SK-N-DZ (cell line): ENCODE measurements around the gene ANKEF1.

Experiments used
- DNase-seq: peaks from one replicate; pipeline ENCODE4 v3.0.0-alpha.2; 2015; ENCODE audit warnings: low spot score
- small RNA-seq, 2 experiments: library from RNA; depleted of rRNA; stranded (forward); fragments of <200 nt; gene quantifications; one replicate each; pipeline ENCODE3, GENCODE V24; 2014

The ANKEF1 gene

DNA sequence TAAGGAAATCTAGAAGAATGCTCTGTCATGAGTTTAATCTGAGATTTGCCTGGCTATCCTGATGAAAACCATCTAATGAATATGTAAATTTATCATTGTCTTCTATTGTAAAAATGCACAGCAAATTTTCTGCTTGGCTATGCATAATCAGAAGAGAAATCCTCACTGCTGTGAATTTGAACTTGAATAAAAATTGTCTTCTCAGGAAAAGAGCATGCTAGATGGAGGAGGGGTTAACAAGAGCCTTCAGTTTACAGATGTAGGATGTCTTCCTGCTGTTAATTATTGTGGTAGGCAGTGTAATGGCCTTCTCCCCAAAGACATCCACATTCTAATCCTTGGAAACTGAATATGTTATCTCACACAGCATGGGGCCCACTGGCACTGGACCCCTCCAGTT lies 45.8 kb downstream of the ANKEF1 start:
- DNase-seq: no peak

DNA sequence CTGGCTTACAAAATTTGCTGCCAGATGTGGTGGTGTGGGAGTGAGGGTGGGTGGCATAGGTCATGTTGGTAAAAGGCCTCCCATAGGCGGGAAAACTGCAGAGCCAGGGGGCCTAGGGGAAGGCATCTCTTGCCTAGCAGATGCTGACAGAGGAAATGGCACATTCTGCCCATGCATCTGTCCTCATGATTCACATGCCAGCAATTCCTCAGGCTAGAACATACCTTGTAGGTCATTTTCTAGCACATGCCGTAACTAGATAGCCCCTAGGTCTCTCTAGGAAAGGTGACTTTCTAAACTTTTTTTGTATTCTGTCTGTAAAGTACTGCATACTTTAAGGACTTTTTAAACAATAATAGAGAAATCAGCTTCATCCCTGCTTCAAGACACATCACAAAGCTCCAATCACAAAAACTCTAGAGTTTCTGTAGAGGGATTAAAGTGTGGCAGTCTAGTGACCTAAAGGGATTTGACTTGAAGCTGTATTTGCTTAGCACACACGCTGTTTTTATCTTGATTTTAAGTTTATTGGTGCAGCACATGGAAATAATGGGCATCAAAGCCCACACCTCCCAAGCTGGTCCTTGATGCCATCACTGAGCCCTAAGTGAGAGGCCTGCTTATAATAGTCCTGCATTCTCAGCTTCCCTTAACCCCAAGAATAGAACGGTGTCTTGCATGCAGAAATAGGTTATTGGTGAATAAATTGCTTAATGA lies 55.2 kb downstream of the ANKEF1 start:
- DNase-seq: no peak

DNA sequence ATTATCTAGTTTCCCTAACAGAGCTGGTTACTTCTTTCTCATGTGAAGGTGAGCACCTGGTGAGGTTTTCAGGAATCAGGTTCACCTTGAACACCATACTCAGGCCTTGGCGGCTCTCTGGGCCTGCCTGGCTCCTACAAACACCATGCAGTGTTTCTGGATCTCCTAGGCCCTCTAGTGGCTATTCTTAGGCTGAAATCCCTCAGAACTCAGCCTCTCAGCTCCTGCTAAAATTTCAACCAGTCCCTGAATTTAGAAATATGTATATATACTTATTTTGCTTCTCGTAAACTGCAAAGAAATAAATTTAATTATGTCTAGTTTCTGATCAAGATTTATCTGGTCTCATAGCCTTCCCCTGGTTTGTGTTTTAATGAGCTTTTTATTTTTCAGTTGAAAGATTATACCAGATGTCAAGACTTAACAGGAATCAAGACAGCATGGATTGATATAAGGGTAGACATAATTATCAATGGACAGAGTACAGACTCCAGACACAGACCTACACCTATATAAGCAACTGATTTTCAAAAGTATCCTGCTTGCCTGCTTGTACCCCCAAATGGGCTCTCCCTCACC lies 55.9 kb downstream of the ANKEF1 start:
- DNase-seq: peak; percentile 58

DNA sequence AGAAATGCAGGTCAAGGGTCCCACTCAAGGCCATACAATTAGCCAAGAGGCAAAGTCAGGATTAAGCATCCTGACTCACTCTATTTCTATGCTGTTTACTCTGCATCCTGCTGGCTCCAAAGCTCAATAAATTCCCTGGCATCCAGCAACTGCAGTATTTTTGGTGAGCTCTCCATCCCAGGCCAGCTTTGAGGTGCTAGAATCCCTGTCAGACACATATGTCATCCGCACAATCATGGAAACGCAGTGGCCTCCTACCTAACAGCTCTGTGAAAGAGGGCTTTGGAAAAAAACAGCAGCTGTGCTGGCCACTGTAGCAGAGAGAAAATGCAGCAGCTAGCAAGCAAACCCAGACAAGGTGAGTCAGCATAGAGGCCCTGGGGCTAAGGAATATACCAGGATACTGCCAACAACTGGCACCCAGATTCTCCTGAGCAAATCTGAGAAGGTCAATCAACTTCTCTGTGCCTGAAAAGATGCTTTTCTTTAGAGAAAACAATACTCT lies 58.4 kb downstream of the ANKEF1 start:
- no peak for DNase-seq

DNA sequence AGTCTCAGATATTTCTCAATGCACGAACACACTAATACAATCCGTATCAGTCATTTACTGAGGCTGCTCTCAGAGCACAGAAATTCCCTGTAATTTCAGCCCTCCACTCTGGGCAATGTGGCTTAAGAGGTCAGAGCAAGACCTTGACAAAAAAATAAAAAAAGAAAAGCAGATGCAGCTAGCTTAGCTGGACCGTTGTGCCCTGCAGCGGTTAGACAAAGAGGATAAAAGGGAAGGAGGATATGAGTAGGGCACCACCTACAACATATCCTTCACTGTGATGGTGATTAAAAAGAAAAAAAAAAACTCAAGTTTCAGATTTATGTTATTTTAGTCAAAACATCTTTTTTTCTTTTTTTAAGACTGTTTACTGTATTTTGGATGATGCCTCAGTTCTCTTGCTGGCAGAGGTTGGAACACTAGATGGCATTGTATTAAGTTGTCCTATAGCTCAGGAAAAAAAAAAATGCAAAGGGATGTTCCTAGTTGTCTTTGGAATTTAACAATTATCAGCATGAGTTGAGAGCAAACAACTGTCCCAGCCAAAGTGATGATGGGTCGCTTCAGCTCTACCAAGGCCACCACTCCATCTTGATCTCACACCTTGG lies 59.9 kb downstream of the ANKEF1 start:
- DNase-seq: no peak

DNA sequence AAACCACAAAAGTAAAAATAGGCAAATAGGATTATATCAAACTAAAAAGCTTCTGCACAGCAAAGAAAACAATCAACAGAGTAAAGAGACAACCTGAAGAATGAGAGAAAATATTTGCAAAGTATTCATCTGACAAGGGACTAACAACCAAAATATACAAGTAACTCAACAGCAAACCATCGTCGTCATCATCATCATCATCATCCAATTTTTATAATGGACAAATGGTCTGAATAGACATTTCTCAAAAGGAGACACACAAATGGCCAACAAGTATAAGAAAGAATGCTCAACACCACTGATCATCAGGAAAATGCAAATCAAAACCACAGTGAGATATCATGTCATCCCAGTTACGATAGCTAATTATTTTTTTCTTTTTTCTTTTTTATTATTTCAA lies 62.0 kb downstream of the ANKEF1 start:
- no peak for DNase-seq

DNA sequence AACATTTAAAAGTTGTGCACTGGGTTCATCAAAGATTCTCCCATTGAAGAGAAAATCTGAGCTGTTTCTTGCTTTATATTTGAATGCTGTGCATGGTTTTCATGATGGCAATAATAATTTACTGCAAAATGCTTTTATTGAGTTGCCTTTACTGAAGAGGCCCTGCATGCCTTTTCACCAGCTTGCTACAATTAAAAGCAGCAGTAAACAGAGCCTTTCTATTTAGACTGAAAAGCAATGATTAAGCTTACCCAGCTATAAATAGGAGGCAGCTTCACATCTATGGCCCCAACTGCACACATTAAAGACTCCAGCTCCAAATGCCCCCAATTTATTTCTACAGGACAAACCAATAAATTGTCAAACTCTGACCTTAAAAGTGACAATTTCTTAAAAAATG lies 70.3 kb downstream of the ANKEF1 start:
- DNase-seq: no peak

Small RNAs within 50 kb of the gene (small RNA-seq; reads per million reads assigned to genes)
- gene RF00017: 0 reads per million in 2 experiments
